Measurements from ENCODE around the gene WNT2B. TPM values are rescaled to one million over a fixed set of nuclear protein-coding genes. Genes with fewer than 3 reads are reported as not detected.
A peak's percentile ranks its signal among the peaks of the same experiment; 100 is the strongest.
"Not testable (repeated sequence)": the region's sequence is repeated elsewhere in the genome, so short reads cannot be mapped to it uniquely, and the experiment has no call there.

The WNT2B gene
- polyA plus RNA-seq (ENCODE audit: insufficient read length) = 4.5 TPM
- long read RNA-seq, donor 1, partial matches to known transcripts = 10 of 10 reads
- long read RNA-seq, donor 1, other reads (novel, unspliced or antisense) = 0 of 10 reads
- long read RNA-seq, donor 2, partial matches to known transcripts = 5 of 5 reads
- long read RNA-seq, donor 2, other reads (novel, unspliced or antisense) = 0 of 5 reads
- long read RNA-seq, donor 3, partial matches to known transcripts = 0 of 1 reads
- long read RNA-seq, donor 3, other reads (novel, unspliced or antisense) = 0 of 1 reads
- long read RNA-seq, donor 4 = 0 reads
- long read RNA-seq, donor 5, partial matches to known transcripts = 16 of 16 reads
- long read RNA-seq, donor 5, other reads (novel, unspliced or antisense) = 0 of 16 reads
- long read RNA-seq, donor 6, partial matches to known transcripts = 9 of 11 reads
- long read RNA-seq, donor 6, other reads (novel, unspliced or antisense) = 0 of 11 reads
- long read RNA-seq, donor 7, partial matches to known transcripts = 32 of 32 reads
- long read RNA-seq, donor 7, other reads (novel, unspliced or antisense) = 0 of 32 reads
- long read RNA-seq, donor 8, partial matches to known transcripts = 8 of 8 reads
- long read RNA-seq, donor 8, other reads (novel, unspliced or antisense) = 0 of 8 reads

GRCh38 chr1:112508278-112509004 lies at the start of gene WNT2B:
WNT2B (plus strand) TSS chr1:112508965; CDS start chr1:112509263, 298 bp downstream.
- DNase-seq = no peak

- no peak for DNase-seq
Measured at GRCh38 chr1:112460615-112461014, 48.1 kb upstream of the WNT2B start.

- DNase-seq = no peak
Measured at GRCh38 chr1:112461200-112461871, 47.4 kb upstream of the WNT2B start.

DNA sequence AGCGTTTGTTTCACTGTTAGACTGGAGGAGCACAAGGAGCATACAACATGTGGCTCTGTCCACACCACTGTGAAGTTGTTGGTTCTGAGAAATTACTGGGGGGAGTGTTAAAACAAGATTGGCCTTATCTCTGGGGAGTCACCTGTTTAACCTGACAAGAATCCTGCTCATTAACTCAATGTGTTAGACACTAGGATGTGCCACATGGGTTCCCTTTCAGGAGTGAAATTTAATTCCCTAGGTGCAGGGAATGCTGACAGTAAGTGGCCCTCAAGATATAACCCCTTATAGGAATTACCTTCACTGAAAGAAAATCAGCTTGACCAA lies 45.8 kb upstream of the WNT2B start:
- no peak for DNase-seq

- DNase-seq = no peak
Measured at GRCh38 chr1:112464501-112464900, 44.3 kb upstream of the WNT2B start.

GRCh38 chr1:112465122-112465521 lies 43.6 kb upstream of the WNT2B start:
- no peak for DNase-seq

GRCh38 chr1:112466078-112466660 lies 42.6 kb upstream of the WNT2B start:
- DNase-seq = peak; percentile 89

- DNase-seq = not testable (repeated sequence)
Measured at GRCh38 chr1:112470324-112470723, 38.4 kb upstream of the WNT2B start.

DNA sequence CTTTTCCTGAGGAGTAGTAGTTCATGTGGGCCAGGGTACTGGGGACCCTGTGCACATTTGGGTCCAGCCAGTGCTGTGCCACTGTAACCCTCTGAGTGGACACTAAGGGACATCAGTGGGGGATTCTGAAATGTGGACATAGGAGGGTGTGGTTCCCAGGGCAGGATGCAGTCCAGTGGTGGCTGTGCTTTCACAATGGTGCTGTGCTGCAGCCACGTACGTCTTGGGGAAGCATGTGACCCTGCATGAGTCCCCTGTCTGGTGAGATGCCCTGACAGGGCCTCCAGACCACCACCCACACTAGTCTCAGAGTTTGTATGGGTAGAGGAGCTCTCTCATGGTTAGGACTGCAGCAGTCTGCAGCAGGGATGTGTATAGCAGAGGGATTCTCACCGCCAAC lies 37.8 kb upstream of the WNT2B start:
- no peak for DNase-seq

- DNase-seq = no peak
Measured at GRCh38 chr1:112472142-112472541, 36.6 kb upstream of the WNT2B start.

GRCh38 chr1:112477550-112477949 lies 31.2 kb upstream of the WNT2B start:
- no peak for DNase-seq

DNA sequence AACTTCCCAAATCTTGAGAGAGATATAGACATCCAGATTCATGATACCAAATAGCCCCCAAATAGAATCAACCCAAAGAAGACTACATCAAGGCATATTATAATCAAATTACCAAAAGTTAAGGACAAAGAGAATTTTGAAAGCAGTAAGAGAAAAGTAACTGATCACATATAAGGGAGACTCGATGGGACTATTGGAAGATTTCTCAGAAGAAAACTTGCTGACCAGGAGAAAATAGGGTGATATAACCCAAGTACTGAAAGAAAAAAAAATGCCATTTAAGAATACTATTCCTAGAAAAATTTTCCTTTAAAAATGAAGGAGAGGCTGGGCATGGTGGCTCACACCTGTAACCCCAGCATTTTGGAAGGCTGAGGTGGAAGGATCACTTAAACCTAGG lies 30.5 kb upstream of the WNT2B start:
- DNase-seq = no peak

DNA sequence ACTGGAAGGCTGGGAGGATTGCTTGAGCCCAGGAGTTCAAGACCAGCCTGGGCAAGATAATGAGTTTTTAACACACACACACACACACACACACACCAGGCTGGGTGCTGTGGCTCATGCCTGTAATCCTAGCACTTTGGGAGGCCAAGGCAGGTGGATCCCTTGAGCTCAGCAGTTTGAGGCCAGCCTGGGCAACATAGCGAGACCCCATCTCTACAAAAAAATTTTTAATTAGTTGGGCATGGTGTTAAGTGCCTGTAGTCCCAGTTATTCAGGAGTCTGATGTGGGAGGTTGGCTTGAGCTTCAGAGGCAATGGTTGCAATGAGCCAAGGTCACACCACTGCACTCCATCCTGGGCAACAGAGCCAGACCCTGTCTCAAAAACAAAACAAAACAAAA lies 22.7 kb upstream of the WNT2B start:
- not testable (repeated sequence) for DNase-seq

DNA sequence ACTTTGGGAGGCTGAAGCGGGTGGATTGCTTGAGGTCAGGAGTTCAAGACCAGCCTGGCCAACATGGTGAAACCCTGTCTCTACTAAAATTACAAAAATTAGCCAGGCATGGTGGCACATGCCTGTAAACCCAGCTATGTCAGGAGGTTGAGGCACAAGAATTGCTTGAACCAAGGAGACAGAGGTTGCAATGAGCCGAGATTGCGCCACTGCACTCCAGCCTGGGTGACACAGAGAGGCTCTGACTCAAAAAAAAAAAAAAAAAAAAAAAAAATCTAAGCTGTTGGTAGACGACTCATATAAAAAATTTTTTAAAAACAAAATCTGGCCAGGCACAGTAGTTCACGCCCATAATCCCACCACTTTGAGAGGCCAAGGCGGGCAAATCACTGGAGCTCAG lies 21.1 kb upstream of the WNT2B start:
- DNase-seq = not testable (repeated sequence)

DNA sequence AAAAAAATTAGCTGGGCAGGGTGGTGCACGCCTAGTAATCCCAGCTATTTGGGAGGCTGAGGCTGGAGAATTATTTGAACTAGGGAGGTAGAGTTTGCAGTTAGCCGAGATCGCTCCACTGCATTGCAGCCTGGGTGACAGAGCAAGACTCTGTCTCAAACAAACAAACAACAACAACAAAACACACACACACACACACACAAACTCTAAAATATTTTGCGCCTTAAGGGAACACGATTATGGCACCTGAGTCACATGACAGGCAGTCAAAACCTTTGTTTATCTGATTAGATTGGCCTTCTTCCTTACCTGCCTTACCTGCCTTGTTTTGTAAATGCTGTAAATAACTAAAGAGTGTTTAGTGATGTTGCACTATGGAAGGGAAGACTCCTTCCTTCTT lies 20.6 kb upstream of the WNT2B start:
- DNase-seq = no peak

DNA sequence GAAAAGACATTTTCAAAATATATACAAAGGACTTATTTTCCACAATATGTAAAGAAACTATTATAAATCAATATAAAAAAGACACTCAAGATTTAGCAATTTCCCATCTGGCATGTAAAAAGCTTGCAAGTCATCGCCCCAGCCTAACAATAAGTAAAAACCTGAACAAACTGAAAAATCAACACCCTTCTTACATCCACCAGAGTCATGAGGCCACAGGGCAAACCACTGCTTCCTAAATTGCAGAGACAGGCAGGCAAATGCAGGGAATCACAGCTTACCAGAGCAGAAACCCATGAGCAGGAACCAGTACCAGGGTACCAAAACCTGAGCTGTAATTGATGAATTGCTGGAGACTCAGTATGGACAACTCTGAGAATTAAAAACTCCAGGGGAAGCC lies 16.7 kb upstream of the WNT2B start:
- no peak for DNase-seq

- DNase-seq = no peak
Measured at GRCh38 chr1:112493351-112493750, 15.4 kb upstream of the WNT2B start.

DNA sequence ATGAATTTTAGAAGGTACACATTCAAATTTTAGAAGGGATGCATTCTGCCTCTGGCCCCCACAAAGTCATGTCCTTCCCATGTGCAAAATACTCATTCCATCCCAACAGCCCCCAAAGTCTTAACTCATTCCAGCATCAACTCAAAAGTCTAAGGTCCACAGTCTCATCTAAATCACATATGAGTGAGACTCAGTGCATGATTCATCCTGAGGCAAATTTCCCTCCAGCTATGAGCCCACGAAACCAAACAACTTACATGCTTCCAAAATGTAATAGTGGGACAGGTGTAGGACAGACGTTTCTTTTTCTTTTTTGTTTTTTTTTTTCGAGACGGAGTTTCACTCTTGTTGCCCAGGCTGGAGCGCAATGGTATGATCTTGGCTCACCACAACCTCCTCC lies 12.5 kb upstream of the WNT2B start:
- DNase-seq = no peak

DNA sequence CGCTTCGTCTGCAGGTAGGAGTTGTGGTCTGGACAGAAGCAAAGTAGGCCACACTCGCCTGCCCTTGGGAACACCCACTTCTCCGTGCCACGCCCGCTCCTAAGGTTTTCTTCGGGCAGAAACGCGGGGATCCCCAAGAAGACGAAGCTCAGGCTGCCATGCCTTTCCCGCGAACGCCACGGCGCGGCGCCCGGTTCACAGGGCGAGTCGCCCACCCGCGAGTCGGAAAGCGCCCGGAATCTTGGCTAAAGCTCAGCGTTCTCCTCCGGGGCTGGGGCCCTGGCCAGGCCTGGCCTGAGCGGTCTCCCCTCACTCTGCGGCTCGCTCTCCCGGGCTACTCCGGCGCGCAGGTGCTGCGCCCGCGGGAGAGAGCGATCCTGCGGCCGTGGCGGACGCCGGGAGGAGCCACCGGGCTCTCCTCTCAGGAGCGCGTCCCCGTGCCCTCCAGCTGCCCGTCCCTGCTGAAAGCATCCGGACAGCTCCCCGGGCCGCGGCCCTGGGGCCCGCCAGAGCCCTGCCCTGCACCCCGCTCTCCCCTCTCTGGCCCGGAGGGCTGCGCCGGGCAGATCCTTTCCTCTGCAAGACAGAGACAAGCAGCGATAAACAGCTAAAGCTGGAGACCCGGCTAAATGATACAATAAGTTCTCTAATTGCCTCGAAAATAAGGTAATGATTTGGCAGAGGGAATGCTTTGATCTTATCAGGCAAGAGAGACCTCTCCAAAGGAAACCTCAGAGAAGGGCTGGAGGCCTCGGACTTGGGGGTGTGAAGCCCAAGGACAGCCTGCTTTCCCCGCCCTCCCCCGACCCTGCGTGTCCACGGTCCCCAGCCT lies 6.7 kb upstream of the WNT2B start:
- DNase-seq = peak; percentile 58

DNA sequence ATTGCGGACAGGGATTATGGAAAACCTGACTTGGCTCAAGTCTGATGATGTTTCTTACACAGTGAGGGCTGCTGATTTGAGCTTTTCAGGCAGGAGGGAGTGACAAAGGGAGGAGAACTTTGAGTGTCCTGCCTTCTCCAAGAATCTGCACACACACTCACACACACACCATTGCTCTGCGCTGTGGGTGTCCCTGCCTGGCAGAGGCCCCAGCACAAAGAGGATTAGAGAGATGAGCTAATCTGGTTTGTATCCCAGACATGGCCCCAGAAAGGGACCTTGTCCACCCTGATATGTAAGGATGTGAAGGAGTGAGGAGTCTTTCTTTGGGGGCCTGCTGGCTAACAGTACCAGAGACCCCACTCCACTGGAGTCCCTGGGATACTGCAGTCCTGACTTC lies 5.9 kb upstream of the WNT2B start:
- DNase-seq = no peak

- DNase-seq = no peak
Measured at GRCh38 chr1:112504001-112504660, 4.6 kb upstream of the WNT2B start.

All from left kidney (tissue), 8 donors.